Stimulated activated naive CD4-positive, alpha-beta T cell (primary cell): ENCODE measurements around the gene RNF186.
"Not testable (repeated sequence)": the region's sequence is repeated elsewhere in the genome, so short reads cannot be mapped to it uniquely, and the experiment has no call there.

Source experiments
- DNase-seq, 6 experiments: peaks; one replicate each; lab custom pipeline; 2025; lab: John Stamatoyannopoulos, UW

Gene RNF186

GRCh38 chr1:19824541-19824940 is 9.5 kb upstream of the RNF186 start:
- DNase-seq: no peak

GRCh38 chr1:19824036-19824435 is 9.0 kb upstream of the RNF186 start:
- no peak for DNase-seq

- no peak for DNase-seq
Measured at GRCh38 chr1:19819701-19820100, 4.6 kb upstream of the RNF186 start.

GRCh38 chr1:19818324-19818723 is 3.2 kb upstream of the RNF186 start:
- no peak for DNase-seq

- DNase-seq: no peak
Measured at GRCh38 chr1:19817160-19817559, 2.1 kb upstream of the RNF186 start.

GRCh38 chr1:19816737-19817086 is 1.6 kb upstream of the RNF186 start:
- DNase-seq: not testable (repeated sequence)

- DNase-seq: no peak
Measured at GRCh38 chr1:19815801-19816736, 986 bp upstream of the RNF186 start.

GRCh38 chr1:19814244-19814661 is 830 bp downstream of the RNF186 start:
- DNase-seq: no peak

GRCh38 chr1:19813643-19813960 is 1.5 kb downstream of the RNF186 start:
- DNase-seq: no peak

- DNase-seq: no peak
Measured at GRCh38 chr1:19812875-19813642, 2.0 kb downstream of the RNF186 start.

- DNase-seq: peak in 3 of 6 experiments; percentile 4 to 19 (median 9)
Measured at GRCh38 chr1:19811206-19811851, 3.8 kb downstream of the RNF186 start.

GRCh38 chr1:19809044-19809750 is 5.9 kb downstream of the RNF186 start:
- no peak for DNase-seq

GRCh38 chr1:19808351-19808750 is 6.7 kb downstream of the RNF186 start:
- no peak for DNase-seq

GRCh38 chr1:19804831-19805251 is 10.2 kb downstream of the RNF186 start:
- DNase-seq: no peak

- no peak for DNase-seq
Measured at GRCh38 chr1:19802269-19802668, 12.8 kb downstream of the RNF186 start.

- DNase-seq: peak; percentile 18 to 67 (median 45)
Measured at GRCh38 chr1:19800076-19800804, 14.8 kb downstream of the RNF186 start.

- DNase-seq: peak in 5 of 6 experiments; percentile 19 to 66 (median 41)
Measured at GRCh38 chr1:19799230-19800075, 15.6 kb downstream of the RNF186 start, which contains the start of gene TMCO4. Gene TMCO4, minus strand, starts transcription at chr1:19799916. Its CDS starts 19,158 bp downstream, at chr1:19780758.

GRCh38 chr1:19798486-19799229 is 16.4 kb downstream of the RNF186 start:
- no peak for DNase-seq

- DNase-seq: no peak
Measured at GRCh38 chr1:19797827-19798226, 17.3 kb downstream of the RNF186 start.
